Stimulated activated naive CD8-positive, alpha-beta T cell treated with anti-CD3 and anti-CD28 coated beads, Interleukin-15, amount 100 ng/mL, for 72 hours (primary cell): Measurements from ENCODE around the gene DIAPH1.

Experiments used
- ATAC-seq: fragments of 150-1000 bp; cut with Tn5 transposase; 2 replicates; pipeline ENCODE4 v1.10.0; 2021; ENCODE audit warnings: mild to moderate bottlenecking, moderate library complexity
- DNase-seq, 2 donors: peaks; one replicate each; pipeline ENCODE4 v3.0.0; 2021 to 2022
- H3K27ac Mint-ChIP-seq, 2 donors: one replicate each; pipeline ENCODE4 v1.8.0; 2022; ENCODE audit warnings: mild to moderate bottlenecking in 2 of 2, mixed read lengths in 2 of 2, moderate library complexity in 2 of 2
- H3K27me3 Mint-ChIP-seq: one replicate; pipeline ENCODE4 v1.8.0; 2022; ENCODE audit warnings: mixed read lengths
- H3K4me1 Mint-ChIP-seq: one replicate; pipeline ENCODE4 v1.8.0; 2022; ENCODE audit warnings: mild to moderate bottlenecking, mixed read lengths
- H3K4me3 Mint-ChIP-seq, 2 donors: one replicate each; pipeline ENCODE4 v1.8.0; 2022; ENCODE audit warnings: mild to moderate bottlenecking in 2 of 2, mixed read lengths in 2 of 2, moderate library complexity in 1 of 2
- H3K9me3 Mint-ChIP-seq, 2 donors: one replicate each; pipeline ENCODE4 v1.8.0; 2022; ENCODE audit warnings: mixed read lengths in 2 of 2

Gene DIAPH1

GRCh38 chr5:141565826-141566570 lies 52.8 kb downstream of the DIAPH1 start:
- Mint-ChIP-seq H3K4me3 (no peak overlapping the region), H3K27me3 (no peaks in the 10 kb centered on the region), H3K4me1 (peaks cover 5% of the 10 kb centered on the region), H3K9me3 (no peaks in the 10 kb centered on the region), H3K27ac (no peak overlapping the region)
- ATAC-seq: no peak
- no peak for DNase-seq

DNA sequence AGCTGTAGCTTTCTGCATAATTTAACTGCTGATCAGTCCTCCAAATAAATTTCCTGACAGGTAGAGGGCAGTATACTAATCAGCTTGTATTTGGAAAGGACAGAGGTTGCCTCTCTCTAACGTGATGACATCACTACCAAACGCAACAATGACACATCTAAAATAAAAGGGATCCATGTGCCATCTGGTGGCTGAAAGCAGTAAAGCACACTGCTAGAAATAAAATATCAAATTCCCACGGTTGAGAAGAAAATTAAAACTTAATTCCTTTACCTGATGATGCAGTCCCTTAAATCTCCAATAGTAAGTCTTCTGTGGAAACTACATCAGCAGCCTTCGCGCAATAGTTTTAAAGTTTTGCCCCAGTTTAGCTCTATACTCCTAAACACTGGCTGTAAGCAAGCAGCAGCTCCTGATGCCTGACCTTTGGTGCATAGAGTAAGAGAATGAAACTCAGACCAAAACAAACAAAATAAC lies 54.5 kb downstream of the DIAPH1 start:
- no peak overlapping the region for H3K4me3 Mint-ChIP-seq
- H3K27ac Mint-ChIP-seq: peak overlapping the region in 1 of 2 donors; percentile 86
- H3K9me3 Mint-ChIP-seq: no peaks in the 10 kb centered on the region
- peaks cover 10% of the 10 kb centered on the region for H3K4me1 Mint-ChIP-seq
- DNase-seq (peak; percentile 67 to 68), ATAC-seq (peak; percentile 96)
- no peaks in the 10 kb centered on the region for H3K27me3 Mint-ChIP-seq

- no peak for ATAC-seq
- no peaks in the 10 kb centered on the region for H3K9me3 Mint-ChIP-seq
- H3K27ac Mint-ChIP-seq: peak overlapping the region in 1 of 2 donors; percentile 13
- DNase-seq: no peak
- H3K4me1 Mint-ChIP-seq: peaks cover 27% of the 10 kb centered on the region
- H3K27me3 Mint-ChIP-seq: no peaks in the 10 kb centered on the region
- no peak overlapping the region for H3K4me3 Mint-ChIP-seq
Observed at GRCh38 chr5:141560725-141561483, 57.9 kb downstream of the DIAPH1 start.

DNA sequence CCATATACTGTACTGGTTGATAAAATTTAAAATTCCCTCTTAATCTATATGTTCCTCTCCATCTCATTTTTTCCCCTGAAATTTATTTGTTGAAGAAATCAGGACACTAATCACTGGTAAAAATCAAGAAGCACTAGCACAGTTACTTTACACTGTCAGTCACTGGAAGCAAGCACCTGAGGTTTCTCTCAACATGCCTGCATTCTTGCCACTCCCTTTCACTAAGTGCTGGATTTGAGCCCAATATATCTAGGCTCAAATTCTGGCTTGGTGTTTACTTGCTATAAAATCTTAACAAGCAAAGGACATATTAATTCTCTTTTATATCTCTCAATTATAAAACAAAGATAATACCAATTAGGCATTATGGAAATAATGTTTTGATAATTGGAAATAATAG lies 58.6 kb downstream of the DIAPH1 start:
- DNase-seq (no peak), ATAC-seq (no peak)
- H3K4me3 Mint-ChIP-seq: no peak overlapping the region
- no peaks in the 10 kb centered on the region for H3K27me3 Mint-ChIP-seq
- H3K4me1 Mint-ChIP-seq: peaks cover 27% of the 10 kb centered on the region
- no peak overlapping the region for H3K27ac Mint-ChIP-seq
- H3K9me3 Mint-ChIP-seq: no peaks in the 10 kb centered on the region

DNA sequence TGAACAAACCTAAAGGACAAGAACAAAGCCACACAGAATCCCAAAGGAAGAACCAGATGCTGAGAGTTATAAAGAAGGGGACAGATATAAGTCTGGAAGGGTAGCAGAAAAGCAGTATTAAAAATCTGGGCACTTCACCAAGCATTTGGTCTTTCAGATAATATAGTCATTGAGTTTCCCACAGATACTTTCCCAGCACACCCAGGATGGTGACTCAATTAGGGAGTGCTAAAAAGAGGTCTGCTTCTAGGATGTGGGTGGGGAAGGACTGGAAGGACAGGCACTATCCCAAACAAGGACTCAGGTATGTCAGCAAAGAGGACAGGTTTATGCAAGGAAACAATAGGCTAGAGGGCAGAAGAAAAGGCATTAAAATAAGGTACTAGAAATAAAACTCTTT lies 59.3 kb downstream of the DIAPH1 start:
- DNase-seq: no peak
- Mint-ChIP-seq H3K27me3 (no peaks in the 10 kb centered on the region), H3K4me3 (no peak overlapping the region), H3K9me3 (no peaks in the 10 kb centered on the region), H3K4me1 (peaks cover 25% of the 10 kb centered on the region), H3K27ac (peak overlapping the region in 1 of 2 donors; percentile 4)
- ATAC-seq: no peak

DNA sequence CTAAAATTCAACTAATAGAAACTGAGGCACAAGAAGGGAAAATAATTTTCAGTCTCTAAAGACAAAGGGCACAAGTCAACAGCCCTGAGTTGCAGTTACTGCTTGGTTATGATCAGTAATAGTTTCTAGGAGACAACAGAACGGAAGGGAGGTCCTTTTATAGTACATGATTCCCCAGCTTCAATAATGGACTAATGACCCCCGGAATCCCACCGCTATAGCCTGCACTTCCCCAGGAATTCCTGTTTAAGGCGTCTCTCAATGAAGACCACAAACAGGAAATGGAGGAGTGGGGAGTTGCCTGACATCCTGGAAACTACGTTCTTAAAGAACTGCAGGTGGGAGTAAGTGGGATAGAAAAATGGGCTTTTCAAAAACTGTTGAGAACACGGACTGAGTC lies 60.6 kb downstream of the DIAPH1 start:
- Mint-ChIP-seq H3K9me3 (no peaks in the 10 kb centered on the region), H3K4me1 (peaks cover 22% of the 10 kb centered on the region), H3K27me3 (no peaks in the 10 kb centered on the region), H3K4me3 (no peak overlapping the region), H3K27ac (peak overlapping the region in 1 of 2 donors; percentile 83)
- ATAC-seq (peak; percentile 7), DNase-seq (no peak)

- Mint-ChIP-seq H3K27me3 (no peaks in the 10 kb centered on the region), H3K4me3 (no peak overlapping the region), H3K4me1 (peaks cover 22% of the 10 kb centered on the region), H3K27ac (peak overlapping the region; percentile 3 to 83), H3K9me3 (no peaks in the 10 kb centered on the region)
- DNase-seq (peak; percentile 60 to 69), ATAC-seq (peak; percentile 73)
Observed at GRCh38 chr5:141557681-141558136, 61.1 kb downstream of the DIAPH1 start.

DNA sequence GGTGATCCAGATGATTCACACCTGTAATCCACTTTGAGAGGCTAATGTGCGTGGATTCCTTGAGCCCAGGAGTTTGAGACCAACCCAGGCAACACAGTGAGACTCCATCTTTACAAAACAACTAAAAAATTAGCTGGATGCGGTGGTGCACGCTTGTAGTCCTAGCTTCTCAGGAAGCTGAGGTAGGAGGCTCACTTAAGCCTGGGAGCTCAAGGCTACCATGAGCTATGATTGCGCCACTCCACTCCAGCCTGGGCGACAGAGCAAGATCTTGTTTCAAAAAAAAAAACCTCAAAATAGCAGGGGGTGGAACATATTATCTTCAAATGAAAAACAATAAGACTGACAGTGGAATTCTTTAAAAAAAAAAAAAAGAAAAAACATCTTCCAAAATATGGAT lies 70.9 kb downstream of the DIAPH1 start:
- Mint-ChIP-seq H3K27me3 (no peaks in the 10 kb centered on the region), H3K9me3 (peaks cover 8 to 16% of the 10 kb centered on the region in 2 donors), H3K4me1 (peaks cover 17% of the 10 kb centered on the region), H3K27ac (peak overlapping the region in 1 of 2 donors; percentile 22), H3K4me3 (no peak overlapping the region)
- ATAC-seq (no peak), DNase-seq (no peak)

- no peak overlapping the region for H3K4me3 Mint-ChIP-seq
- ATAC-seq: no peak
- peaks cover 16% of the 10 kb centered on the region for H3K4me1 Mint-ChIP-seq
- H3K27ac Mint-ChIP-seq: no peak overlapping the region
- peaks cover 8 to 16% of the 10 kb centered on the region in 2 donors for H3K9me3 Mint-ChIP-seq
- no peaks in the 10 kb centered on the region for H3K27me3 Mint-ChIP-seq
- DNase-seq: no peak
Observed at GRCh38 chr5:141547488-141547887, 71.3 kb downstream of the DIAPH1 start.

DNA sequence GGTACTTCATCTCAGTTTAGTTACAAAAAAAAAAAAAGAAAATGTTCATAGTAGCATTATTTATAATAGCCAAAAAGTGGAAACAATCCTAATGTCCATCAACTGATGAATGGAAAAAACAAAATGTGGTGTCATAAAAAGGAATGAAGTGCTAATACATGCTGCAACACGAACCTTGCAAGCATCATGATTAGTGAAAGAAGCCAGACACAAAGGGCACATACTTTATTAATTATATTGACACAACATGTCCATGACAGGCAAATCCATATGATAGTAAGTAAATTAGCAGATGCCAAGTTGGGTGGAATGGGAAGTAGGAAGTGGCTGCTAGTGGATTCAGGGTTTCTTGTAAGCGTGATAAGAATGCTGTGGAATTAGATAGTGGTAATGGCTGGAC lies 75.7 kb downstream of the DIAPH1 start:
- no peaks in the 10 kb centered on the region for H3K27me3 Mint-ChIP-seq
- DNase-seq (no peak), ATAC-seq (no peak)
- H3K9me3 Mint-ChIP-seq: peaks cover 8% of the 10 kb centered on the region in 2 donors
- peaks cover 5% of the 10 kb centered on the region for H3K4me1 Mint-ChIP-seq
- H3K4me3 Mint-ChIP-seq: no peak overlapping the region
- H3K27ac Mint-ChIP-seq: no peak overlapping the region

DNA sequence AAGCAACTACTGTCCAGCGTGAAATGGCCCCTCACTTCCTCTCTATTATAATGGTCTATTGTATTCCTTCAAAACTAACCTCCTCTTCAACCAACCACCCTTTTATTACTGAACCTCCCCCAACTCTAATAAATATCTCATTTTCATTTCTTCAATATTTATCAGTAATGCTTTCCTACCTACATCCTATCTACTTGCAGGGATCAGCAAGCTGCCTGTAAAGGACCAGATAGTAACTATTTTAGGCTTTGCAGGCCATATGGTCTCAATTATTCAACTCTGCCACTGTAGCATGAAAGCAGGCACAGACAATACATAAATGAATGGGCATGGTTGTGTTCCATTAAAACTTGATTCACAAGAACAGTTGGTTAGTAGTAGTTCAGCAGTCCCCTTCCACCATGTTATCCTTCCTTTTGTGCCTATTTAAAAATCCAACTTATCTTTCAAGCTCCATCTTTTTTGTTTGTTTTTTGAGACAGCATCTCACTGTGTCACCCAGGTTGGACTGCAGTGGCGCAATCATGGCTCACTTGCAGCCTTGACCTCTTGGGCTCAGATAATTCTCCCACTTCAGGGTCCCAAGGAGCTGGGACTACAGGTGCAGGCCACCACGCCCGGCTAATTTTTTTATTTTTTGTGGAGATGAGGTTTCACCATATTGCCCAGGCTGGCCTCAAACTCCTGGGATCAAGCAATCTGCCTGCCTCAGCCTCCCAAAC lies 84.1 kb downstream of the DIAPH1 start:
- DNase-seq (no peak), ATAC-seq (no peak)
- no peaks in the 10 kb centered on the region for H3K27me3 Mint-ChIP-seq
- no peaks in the 10 kb centered on the region for H3K4me1 Mint-ChIP-seq
- H3K27ac Mint-ChIP-seq: peak overlapping the region in 1 of 2 donors; percentile 1
- no peak overlapping the region for H3K4me3 Mint-ChIP-seq
- H3K9me3 Mint-ChIP-seq: no peaks in the 10 kb centered on the region

- no peaks in the 10 kb centered on the region for H3K4me1 Mint-ChIP-seq
- no peaks in the 10 kb centered on the region for H3K27me3 Mint-ChIP-seq
- H3K27ac Mint-ChIP-seq: no peak overlapping the region
- no peak for DNase-seq
- ATAC-seq: no peak
- no peaks in the 10 kb centered on the region for H3K9me3 Mint-ChIP-seq
- no peak overlapping the region for H3K4me3 Mint-ChIP-seq
Observed at GRCh38 chr5:141533897-141534296, 84.9 kb downstream of the DIAPH1 start.

DNA sequence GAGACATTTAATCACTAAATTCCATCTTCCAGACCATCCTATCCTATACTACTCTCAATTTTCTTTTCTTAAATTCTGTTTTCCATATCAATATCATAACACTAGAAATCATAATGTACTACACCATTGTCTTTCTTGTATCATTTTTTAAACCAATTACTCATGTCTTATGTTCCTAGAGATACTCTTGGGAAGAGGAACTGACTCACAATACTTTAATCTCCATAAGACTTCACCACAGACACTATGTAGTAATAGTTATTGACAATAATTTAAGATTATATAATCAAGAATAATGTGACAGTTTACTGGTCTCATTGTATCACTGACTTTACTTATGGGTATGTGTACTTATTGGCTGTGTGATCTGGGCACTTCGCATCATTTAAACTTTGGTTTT lies 86.1 kb downstream of the DIAPH1 start:
- ATAC-seq: no peak
- Mint-ChIP-seq H3K4me3 (no peak overlapping the region), H3K4me1 (no peaks in the 10 kb centered on the region), H3K27me3 (no peaks in the 10 kb centered on the region), H3K27ac (no peak overlapping the region), H3K9me3 (no peaks in the 10 kb centered on the region)
- no peak for DNase-seq

- no peak for ATAC-seq
- H3K27ac Mint-ChIP-seq: no peak overlapping the region
- no peaks in the 10 kb centered on the region for H3K27me3 Mint-ChIP-seq
Observed at GRCh38 chr5:141529873-141530272, 88.9 kb downstream of the DIAPH1 start.

DNA sequence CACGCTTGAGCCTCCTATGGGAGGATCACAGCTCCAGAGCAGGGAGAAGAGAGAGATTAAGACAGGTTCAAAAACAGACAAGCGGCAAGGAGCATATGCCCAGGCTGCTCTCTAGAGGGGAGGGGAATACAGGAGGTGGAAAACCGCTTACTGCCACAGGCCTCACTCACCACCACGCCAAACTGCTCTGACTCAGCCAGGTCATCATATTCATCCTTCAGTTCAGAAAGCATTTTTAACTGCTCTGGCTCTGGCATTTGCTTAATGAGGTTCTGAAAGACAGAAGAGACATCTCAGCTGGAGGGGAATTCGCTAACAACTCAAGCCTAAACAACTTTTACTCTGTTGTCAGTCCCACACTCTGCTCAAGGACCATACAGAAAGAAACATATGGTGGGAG lies 89.8 kb downstream of the DIAPH1 start:
- Mint-ChIP-seq H3K4me3 (no peak overlapping the region), H3K27ac (peak overlapping the region in 1 of 2 donors; percentile 23), H3K27me3 (no peaks in the 10 kb centered on the region), H3K9me3 (no peaks in the 10 kb centered on the region), H3K4me1 (peaks cover 20% of the 10 kb centered on the region)
- DNase-seq (no peak), ATAC-seq (no peak)

More at GRCh38 chr5:141529873-141530272, 88.9 kb downstream of the DIAPH1 start:
- H3K4me1 Mint-ChIP-seq: peaks cover 13% of the 10 kb centered on the region
- H3K4me3 Mint-ChIP-seq: no peak overlapping the region
- no peak for DNase-seq
- no peaks in the 10 kb centered on the region for H3K9me3 Mint-ChIP-seq
